IPS-18c (cell line): ENCODE measurements around the gene RUNX2.
"Not testable (repeated sequence)": the region's sequence is repeated elsewhere in the genome, so short reads cannot be mapped to it uniquely, and the experiment has no call there.

Experiments used
- H3K4me3 ChIP-seq: 2 replicates; pipeline ENCODE4 v1.7.0; 2013; ENCODE audit warnings: low read depth, mild to moderate bottlenecking, low read length, moderate library complexity; ENCODE audit not compliant: insufficient read depth
- H3K9me3 ChIP-seq: one replicate; pipeline ENCODE4 v1.6.1; 2013; ENCODE audit warnings: mild to moderate bottlenecking, low read length, moderate library complexity; ENCODE audit not compliant: control insufficient read depth, insufficient read depth

Gene RUNX2

DNA sequence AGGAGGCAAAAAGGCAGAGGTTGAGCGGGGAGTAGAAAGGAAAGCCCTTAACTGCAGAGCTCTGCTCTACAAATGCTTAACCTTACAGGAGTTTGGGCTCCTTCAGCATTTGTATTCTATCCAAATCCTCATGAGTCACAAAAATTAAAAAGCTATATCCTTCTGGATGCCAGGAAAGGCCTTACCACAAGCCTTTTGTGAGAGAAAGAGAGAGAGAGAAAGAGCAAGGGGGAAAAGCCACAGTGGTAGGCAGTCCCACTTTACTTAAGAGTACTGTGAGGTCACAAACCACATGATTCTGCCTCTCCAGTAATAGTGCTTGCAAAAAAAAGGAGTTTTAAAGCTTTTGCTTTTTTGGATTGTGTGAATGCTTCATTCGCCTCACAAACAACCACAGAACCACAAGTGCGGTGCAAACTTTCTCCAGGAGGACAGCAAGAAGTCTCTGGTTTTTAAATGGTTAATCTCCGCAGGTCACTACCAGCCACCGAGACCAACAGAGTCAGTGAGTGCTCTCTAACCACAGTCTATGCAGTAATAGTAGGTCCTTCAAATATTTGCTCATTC, at the start of gene RUNX2:
TSS of gene RUNX2 (plus strand) at position 375 of the 567 bp plus-strand sequence. CDS start 397 bp downstream, outside the sequence.
- no peak within 1 kb of the TSS for H3K4me3 ChIP-seq
- no peaks in the 10 kb centered on the region for H3K9me3 ChIP-seq

- Histone ChIP-seq H3K4me3 (no peak overlapping the region), H3K9me3 (peaks cover 5% of the 10 kb centered on the region)
These were observed 49.8 kb upstream of the RUNX2 start for GRCh38 chr6:45278367-45278766.

DNA sequence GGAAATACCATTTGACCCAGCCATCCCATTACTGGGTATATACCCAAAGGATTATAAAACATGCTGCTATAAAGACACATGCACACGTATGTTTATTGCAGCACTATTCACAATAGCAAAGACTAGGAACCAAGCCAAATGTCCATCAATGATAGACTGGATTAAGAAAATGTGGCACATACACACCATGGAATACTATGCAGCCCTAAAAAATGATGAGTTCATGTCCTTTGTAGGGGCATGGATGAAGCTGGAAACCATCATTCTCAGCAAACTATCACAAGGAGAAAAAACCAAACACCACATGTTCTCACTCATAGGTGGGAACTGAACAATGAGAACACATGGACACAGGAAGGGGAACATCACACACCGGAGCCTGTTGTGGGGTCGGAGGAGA, 41.4 kb upstream of the RUNX2 start:
- not testable (repeated sequence) for H3K4me3 ChIP-seq, H3K9me3 ChIP-seq

DNA sequence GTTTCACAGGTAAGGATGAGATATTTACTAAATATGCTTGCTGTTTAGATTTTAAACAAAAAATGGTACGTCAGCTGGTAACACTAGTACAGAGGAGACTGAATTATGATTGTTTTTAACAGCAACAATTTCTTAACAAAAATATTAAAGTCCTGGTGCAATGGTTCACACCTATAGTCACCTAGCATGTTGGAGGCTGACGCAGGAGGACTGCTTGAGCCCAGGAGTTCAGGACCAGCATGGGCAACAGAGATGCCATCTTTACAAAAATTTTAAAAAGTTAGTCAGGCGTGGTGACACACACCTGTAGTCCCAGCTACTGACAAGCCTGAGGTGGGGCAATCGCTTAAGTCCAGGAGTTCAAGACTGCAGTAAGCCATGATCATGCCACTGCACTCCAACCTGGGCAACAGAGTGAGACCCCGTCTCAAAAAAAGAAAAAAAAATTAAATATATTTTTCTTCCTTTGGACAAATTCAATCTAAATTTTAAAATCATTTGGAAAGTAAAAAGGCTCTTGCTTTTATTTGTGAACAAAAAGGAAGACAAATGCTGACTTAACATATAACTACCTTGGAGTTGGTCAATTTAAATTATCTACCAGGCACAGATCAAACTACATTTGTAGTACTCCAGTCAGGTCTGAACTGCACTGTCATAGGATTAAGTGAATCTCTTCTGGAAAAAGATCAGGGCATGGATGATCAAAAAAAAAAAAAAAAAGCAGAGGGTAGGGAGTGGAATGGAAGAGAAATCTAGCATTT, 38.2 kb upstream of the RUNX2 start:
- H3K9me3 ChIP-seq = peaks cover 2% of the 10 kb centered on the region
- H3K4me3 ChIP-seq = no peak overlapping the region

DNA sequence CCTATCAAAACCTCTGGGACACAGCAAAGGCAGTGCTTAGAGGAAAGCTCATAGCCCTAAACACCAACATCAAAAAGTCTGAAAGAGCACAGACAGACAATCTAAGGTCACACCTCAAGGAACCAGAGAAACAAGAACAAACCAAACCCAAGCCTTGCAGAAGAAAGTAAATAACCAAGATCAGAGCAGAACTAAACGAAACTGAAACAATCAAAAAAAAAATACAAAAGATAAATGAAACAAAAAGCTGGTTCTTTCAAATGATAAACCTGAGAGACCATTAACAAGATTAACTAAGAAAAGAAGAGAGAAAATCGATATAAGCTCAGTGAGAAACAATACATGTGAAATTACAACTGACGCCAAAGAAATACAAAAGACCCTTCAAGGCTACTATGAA, 34.8 kb upstream of the RUNX2 start:
- H3K9me3 ChIP-seq = peaks cover 2% of the 10 kb centered on the region
- no peak overlapping the region for H3K4me3 ChIP-seq

GRCh38 chr6:45294065-45294701, 33.9 kb upstream of the RUNX2 start:
- H3K4me3 ChIP-seq, H3K9me3 ChIP-seq: not testable (repeated sequence)

DNA sequence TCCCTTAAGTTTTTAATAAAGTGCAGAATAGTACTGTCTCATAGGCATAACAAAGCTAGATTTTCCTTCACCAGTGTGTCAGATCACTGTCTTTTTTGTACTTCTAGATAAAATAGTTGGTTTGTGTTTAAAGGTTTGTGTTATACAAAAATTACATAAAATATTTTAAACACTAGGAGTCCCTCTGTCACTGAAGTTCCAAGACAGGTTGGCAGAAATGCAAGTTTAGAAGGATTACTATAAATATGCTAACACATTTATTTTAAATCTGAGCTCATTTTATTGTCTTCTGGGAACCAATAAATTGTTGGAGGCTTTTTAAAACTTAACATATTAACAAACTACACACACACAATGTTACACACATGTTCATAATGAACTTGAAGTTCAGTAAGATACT, 30.8 kb upstream of the RUNX2 start:
- Histone ChIP-seq H3K4me3 (no peak overlapping the region), H3K9me3 (peaks cover 2% of the 10 kb centered on the region)

DNA sequence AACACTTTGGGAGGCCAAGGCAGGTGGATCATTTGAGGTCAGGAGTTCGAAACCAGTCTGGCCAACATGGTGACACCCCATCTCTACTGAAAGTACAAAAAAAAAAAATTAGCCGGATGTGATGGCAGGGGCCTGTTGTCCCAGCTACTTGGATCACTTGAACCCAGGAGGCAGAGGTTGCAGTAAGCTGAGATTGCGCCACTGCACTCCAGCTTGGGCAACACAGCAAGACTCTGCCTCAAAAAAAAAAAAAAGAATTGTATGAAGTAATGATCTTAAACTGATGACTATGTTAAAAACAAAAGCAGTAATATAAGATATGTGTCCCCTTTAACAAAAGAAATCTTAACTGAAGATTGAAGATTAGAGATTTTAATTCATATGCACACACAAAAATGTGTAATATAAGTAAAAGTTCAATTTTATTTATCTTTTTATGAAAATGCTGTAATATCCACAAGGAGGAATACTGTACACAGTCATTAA, 29.0 kb upstream of the RUNX2 start:
- no peaks in the 10 kb centered on the region for H3K9me3 ChIP-seq
- H3K4me3 ChIP-seq = no peak overlapping the region

GRCh38 chr6:45300736-45301135, 27.4 kb upstream of the RUNX2 start:
- H3K4me3 ChIP-seq = no peak overlapping the region
- no peaks in the 10 kb centered on the region for H3K9me3 ChIP-seq

DNA sequence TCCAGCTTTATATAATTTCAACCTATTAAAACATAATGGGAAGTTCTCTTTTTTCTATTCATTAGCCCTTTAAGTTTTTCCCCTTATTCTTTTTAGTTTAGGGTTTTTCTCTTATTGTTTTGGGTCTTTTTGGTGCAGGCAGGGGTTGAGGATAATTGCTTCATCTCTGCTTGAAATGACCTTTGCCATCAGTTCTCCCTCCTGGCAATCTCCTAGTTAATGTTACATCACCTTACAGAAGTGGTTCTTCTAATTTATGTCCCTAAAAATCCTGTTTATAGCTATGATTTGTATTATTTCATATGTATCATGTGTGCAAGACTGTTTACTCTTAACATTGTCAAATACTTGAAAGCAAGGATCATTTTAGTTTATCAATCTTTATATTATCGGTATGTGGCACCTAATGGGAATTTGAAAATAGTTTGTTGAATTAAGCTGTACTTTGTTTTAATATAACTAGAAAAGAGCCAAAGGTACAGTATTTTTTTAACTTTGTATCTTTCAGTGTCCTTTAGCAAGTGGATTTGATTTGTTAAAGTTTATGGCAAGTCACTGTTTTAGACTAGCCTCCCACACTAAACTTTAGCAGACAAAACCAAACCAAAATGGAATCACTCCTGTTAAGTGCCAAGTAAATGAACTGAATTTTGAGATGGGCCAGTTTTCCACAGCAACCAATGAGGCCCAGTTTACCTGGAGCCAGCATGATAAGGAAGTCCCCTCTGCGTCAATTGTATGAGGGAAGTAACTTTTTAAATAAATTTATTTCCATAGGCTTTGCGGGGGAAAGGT, 26.6 kb upstream of the RUNX2 start:
- Histone ChIP-seq H3K4me3 (no peak overlapping the region), H3K9me3 (no peaks in the 10 kb centered on the region)

DNA sequence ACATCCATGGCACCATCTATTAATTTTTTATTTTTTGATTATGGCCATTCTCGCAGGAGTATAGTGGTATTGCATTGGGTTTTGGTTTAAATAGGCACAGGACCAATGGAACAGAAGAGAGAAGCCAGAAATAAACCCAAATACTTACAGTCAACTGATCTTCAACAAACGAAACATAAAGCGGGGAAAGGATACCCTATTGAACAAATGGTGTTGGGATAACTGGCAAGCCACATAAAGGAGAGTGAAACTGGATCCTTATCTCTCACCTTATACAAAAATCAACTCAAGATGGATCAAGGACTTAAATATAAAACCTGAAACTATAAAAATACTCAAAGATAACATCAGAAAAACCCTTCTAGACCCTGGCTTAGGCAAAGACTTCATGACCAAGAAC, 25.3 kb upstream of the RUNX2 start:
- Histone ChIP-seq H3K4me3 (no peak overlapping the region), H3K9me3 (peaks cover 2% of the 10 kb centered on the region)

DNA sequence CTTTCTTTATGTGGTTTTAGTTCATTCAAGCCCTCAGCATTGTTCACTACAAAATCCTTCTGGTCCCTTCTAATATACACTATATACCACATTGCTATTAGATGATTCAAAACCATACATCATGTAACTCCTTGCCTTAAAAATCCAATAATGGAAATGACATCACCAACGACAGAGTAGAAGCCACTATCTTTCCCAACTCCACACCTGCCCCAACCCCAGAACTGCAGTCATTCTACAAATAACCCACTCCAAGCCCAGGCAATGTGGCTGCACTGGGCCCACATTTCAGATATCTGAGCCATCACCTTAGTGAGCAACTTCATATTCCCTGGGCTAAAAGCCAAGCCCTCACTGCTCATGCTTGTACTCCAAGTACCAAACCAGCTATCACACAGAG, 22.6 kb upstream of the RUNX2 start:
- H3K4me3 ChIP-seq = no peak overlapping the region
- H3K9me3 ChIP-seq = peaks cover 6% of the 10 kb centered on the region

DNA sequence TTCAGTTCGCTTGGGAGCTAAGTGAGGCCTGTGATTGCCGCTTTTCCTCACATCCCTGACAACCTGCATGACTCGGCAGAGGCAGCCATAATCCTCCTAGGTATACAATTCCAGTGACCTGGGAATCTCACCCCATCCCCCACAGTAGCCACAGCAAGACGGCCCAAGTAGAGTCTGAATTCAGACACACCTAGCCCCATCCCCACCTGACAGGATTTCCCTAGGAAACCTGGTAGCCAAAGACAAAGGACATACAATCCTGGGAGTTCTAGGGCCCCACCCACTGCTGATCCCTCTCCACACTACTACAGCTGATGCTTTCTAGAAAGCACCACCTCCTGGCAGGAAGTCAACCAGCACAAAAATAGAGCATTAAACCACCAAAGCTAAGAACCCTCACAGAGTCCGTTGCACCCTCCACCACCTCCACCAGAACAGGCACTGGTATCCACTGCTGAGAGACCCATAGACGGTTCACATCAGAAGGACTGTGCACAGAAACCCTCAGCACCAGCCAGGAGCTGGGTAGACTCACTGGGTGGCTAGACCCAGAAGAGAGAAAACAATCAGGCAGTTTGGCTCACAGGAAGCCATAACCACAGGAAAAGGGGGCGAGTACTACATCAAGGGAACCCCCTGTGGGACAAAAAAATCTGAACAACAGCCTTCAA, 17.9 kb upstream of the RUNX2 start:
- H3K4me3 ChIP-seq = no peak overlapping the region
- H3K9me3 ChIP-seq = peaks cover 6% of the 10 kb centered on the region

GRCh38 chr6:45314146-45314545, 14.0 kb upstream of the RUNX2 start:
- Histone ChIP-seq H3K9me3 (peaks cover 4% of the 10 kb centered on the region), H3K4me3 (no peak overlapping the region)

DNA sequence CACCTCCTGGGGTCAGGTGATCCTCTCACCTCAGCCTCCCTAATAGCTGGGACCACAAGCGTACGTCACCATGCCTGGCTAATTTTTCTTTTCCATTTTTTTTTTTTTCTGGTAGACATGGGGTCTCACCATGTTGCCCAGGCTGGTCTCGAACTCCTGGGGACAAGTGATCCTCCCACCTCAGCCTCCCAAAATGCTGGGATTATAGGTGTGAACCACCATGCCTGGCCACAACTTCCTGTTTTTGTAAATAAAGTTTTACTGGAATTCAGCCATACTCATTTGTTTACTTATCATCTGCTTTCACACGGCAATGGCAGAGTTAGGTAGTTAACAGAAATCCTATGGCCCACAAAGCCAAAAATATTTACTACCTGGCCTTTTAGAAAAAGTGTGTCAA, 7.8 kb upstream of the RUNX2 start:
- Histone ChIP-seq H3K9me3 (no peaks in the 10 kb centered on the region), H3K4me3 (no peak overlapping the region)

- H3K9me3 ChIP-seq = no peaks in the 10 kb centered on the region
- H3K4me3 ChIP-seq = no peak overlapping the region
These were observed 4.4 kb upstream of the RUNX2 start for GRCh38 chr6:45323656-45324224.
